Calu3 (cell line): Measurements from ENCODE around the gene TOR1B. TPM values are rescaled to one million over a fixed set of nuclear protein-coding genes. Genes with fewer than 3 reads are reported as not detected.

ENCODE experiments used
- BruUV-seq: library from RNA; stranded (reverse); fragments of 400-500 nt; replicated peaks from 2 replicates; lab custom pipeline; 2021; lab: Mats Ljungman, UMichigan
- CTCF ChIA-PET: fragments of 300-600 bp; sonication (Branson Sonifier 250); formaldehyde crosslinking; loops from one replicate; lab custom pipeline; 2022; ENCODE audit warnings: antibody characterized with exemption; lab: Charles Lee
- DNase-seq: peaks from one replicate; pipeline ENCODE4 v3.0.0; 2022
- H3K27ac Mint-ChIP-seq: one replicate; pipeline ENCODE4 v1.8.0; 2022; ENCODE audit warnings: mixed read lengths; ENCODE audit not compliant: unreplicated experiment
- H3K27me3 Mint-ChIP-seq: one replicate; pipeline ENCODE4 v1.8.0; 2022; ENCODE audit warnings: mixed read lengths; ENCODE audit not compliant: unreplicated experiment
- H3K36me3 Mint-ChIP-seq: one replicate; pipeline ENCODE4 v1.8.0; 2022; ENCODE audit warnings: mild to moderate bottlenecking, moderate library complexity, mixed read lengths; ENCODE audit not compliant: insufficient read depth, unreplicated experiment
- H3K4me1 Mint-ChIP-seq: one replicate; pipeline ENCODE4 v1.8.0; 2022; ENCODE audit warnings: mild to moderate bottlenecking, low read depth, mixed read lengths; ENCODE audit not compliant: unreplicated experiment
- H3K4me3 Mint-ChIP-seq: one replicate; pipeline ENCODE4 v1.8.0; 2022; ENCODE audit warnings: mild to moderate bottlenecking, low read depth, moderate library complexity, mixed read lengths; ENCODE audit not compliant: unreplicated experiment
- H3K9me3 Mint-ChIP-seq: one replicate; pipeline ENCODE4 v1.8.0; 2022; ENCODE audit warnings: low read depth, mixed read lengths; ENCODE audit not compliant: unreplicated experiment
- CTCF ChIP-seq: fragments of 200-600 bp; IDR thresholded peaks from one replicate; pipeline ENCODE4 v1.8.0; 2022; ENCODE audit warnings: antibody characterized with exemption; ENCODE audit not compliant: unreplicated experiment
- intact Hi-C: fragments of 100-400 bp; cut with micrococcal nuclease; formaldehyde crosslinking; loops from one replicate; pipeline ENCODE4 v1.10.0; 2022; ENCODE audit not compliant: unreplicated experiment
- total RNA-seq: library from RNA; stranded (reverse); gene quantifications from 2 replicates; pipeline ENCODE4 v1.2.3, GENCODE V29; 2022

TOR1B gene
- total RNA-seq, 1 experiment from 2014 or later, result 20.9 TPM

GRCh38 chr9:129857207-129857606 is 54.2 kb downstream of the TOR1B start:
- no peak for DNase-seq
- no TSS peak for BruUV-seq

GRCh38 chr9:129858167-129858962 is 55.4 kb downstream of the TOR1B start:
- CTCF ChIA-PET, result no interaction called here
- H3K36me3 Mint-ChIP-seq, result no peaks in the 10 kb centered on the region
- H3K4me3 Mint-ChIP-seq, result no peak overlapping the region
- H3K4me1 Mint-ChIP-seq, result no peaks in the 10 kb centered on the region
- H3K27me3 Mint-ChIP-seq, result no peaks in the 10 kb centered on the region
- H3K27ac Mint-ChIP-seq, result no peak overlapping the region
- intact Hi-C loops, result no loop called here
- no peaks in the 10 kb centered on the region for H3K9me3 Mint-ChIP-seq
- BruUV-seq, result no TSS peak
- no peak for TF ChIP-seq CTCF
- no peak for DNase-seq

More at GRCh38 chr9:129857207-129857606, 54.2 kb downstream of the TOR1B start:
- intact Hi-C loops, result no loop called here
- CTCF ChIA-PET, result no interaction called here
- Mint-ChIP-seq H3K4me3 (no peak overlapping the region), H3K27me3 (no peaks in the 10 kb centered on the region), H3K27ac (no peak overlapping the region), H3K9me3 (no peaks in the 10 kb centered on the region), H3K4me1 (no peaks in the 10 kb centered on the region), H3K36me3 (no peaks in the 10 kb centered on the region)
- no peak for TF ChIP-seq CTCF

Other genes starting within 250 kb of the TOR1B start
- not detected in 2 replicates for gene C9orf50, start 182.1 kb upstream of the TOR1B start, total RNA-seq
- 34.7 and 36.1 TPM in 2 replicates for gene NTMT1, start 177.0 kb upstream of the TOR1B start, total RNA-seq
- 15.5 and 18.4 TPM in 2 replicates for gene ASB6, start 161.0 kb upstream of the TOR1B start, total RNA-seq
- not detected in 2 replicates for gene PRRX2, start 137.5 kb upstream of the TOR1B start, total RNA-seq
- gene PTGES, start 50.1 kb upstream of the TOR1B start, total RNA-seq, result 6.3 and 7.4 TPM in 2 replicates
- 34.2 and 36.3 TPM in 2 replicates for gene TOR1A, start 21.0 kb downstream of the TOR1B start, total RNA-seq
- gene C9orf78, start 32.1 kb downstream of the TOR1B start, total RNA-seq, result 24.5 and 26.2 TPM in 2 replicates
- 11.3 and 14.9 TPM in 2 replicates for gene USP20, start 32.3 kb downstream of the TOR1B start, total RNA-seq
- 9.6 and 9.9 TPM in 2 replicates for gene FNBP1, start 240.0 kb downstream of the TOR1B start, total RNA-seq